GM19463 (cell line): ENCODE measurements around the gene CUX1.
"Not testable (repeated sequence)": the region's sequence is repeated elsewhere in the genome, so short reads cannot be mapped to it uniquely, and the experiment has no call there.

Experiments used
- ATAC-seq: cut with Tn5 transposase; IDR thresholded peaks from one replicate; pipeline ENCODE4 v1.9.1; 2021; ENCODE audit warnings: mild to moderate bottlenecking, moderate library complexity; ENCODE audit not compliant: unreplicated experiment

The CUX1 gene

DNA sequence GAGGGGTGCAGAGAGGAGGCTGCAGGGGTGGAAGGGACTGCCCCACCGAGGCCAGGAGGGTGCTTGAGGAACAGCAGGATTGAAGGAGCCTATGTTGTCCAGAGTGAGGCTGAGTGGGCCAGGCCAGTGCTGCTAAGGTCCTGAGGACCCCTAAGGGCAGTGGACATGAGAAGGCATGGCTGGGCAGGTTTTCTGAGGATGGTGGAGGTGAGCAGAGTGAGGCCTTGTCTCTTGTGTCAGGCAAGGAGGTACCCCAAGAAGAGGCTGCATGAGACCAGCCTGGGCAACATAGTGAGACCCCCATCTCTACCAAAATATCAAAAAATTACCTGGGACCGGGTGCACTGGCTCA lies 474.5 kb downstream of the CUX1 start:
- no peak for ATAC-seq

DNA sequence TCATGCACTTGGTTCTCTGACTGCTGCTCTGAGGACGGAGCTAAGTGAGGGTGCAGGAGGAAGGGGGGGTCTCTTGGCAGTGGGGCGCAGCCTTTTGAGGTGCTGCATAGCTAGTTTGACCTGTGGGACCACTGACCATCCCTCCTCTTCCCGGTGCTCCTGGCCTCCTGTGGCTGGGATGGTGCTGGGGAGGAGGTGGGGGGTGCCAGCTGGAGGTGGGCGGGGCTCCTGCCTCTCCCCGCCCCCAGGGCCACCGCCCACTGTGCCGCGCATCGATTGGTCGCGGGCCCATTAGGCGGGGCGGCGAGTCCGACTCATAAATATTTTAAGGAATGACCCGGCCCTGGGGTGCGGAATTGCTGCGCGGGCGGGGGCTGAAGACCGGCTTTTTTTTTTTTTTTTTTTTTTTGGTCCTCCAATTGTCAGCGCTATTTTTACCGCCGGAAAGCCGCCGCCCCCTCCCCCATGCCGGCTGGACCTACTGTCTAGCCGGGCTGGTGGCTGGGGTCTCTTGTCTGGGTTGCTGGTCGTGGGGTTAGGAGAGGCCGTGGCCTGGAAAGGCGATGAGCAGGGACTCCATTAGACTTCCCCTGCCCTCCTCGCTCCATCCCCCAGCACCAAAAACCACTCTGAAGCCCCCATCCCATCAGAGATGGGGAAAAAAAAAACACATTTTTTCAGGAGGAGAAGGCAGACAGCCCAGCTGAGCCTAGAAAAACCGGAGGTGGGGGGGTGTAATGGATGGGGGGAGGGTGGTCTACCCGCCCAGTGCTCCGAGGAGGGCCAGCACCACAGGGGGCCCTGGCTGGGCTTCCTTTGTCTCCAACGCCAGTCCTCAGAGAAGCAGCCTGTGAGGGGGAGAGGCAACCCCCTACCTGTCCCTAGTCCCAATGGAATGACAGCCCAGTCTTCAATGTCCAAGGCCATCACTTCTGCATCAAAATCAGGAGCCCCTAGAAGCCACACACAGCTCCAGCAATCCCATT lies 475.7 kb downstream of the CUX1 start:
- no peak for ATAC-seq

DNA sequence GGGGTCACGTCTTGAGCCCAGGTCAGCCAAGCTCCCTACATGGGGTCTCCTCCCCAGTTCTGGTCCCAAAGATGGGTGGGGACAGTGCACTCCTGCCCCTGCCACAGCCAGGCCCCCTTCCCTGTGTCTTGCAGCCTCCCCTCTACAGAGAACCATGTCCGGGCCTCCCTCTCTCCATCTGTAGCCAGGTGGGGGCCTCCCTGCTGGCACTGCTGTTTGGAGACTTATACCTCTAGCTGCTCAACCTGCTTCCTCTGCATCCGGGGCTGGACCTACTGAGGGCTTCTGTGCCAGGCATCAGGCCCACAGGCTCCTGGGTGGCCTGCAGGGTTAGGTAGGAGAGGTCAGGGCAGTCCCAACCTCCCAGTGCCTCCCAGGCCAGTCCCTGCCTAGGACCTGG lies 477.2 kb downstream of the CUX1 start:
- ATAC-seq = no peak

DNA sequence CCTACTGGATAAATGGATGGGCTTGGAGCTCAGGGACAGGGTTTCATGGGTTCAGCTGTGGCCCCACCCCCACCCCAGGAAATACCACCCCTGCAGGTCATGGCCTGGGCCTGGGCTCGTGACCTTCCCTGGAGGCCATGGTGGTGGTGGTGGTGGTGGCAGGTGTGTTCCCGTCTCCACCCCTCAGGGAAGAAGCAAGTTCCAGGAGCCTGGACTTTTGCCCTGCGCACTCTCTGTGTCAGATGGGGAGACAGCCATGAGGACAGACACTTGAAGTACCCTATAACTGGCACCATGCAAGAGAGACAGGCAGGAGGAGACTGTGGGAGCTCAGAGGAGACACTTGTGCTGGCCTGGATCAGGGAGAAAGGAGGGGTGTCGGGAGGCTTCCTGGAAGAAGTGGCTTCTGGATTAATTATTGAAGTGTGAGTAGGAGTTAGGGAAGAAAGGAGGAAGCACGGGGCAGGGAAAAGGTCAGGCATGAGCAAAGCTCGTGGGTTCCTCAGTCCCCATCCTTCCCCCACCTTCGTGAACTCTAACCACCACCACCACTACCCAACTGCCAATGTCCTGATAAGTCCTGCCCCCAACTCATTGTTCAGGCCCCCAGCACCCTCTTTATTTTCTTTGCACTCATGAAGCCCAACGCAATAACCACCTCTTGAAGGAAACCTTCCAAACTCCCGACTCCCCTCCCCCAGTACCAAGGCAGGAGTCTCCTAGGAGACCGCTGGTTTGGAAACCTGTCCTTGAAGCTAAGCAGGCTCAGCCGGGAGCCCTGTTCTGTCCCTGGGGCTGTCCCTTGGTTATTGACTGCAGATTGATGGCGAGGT lies 478.1 kb downstream of the CUX1 start:
- no peak for ATAC-seq

DNA sequence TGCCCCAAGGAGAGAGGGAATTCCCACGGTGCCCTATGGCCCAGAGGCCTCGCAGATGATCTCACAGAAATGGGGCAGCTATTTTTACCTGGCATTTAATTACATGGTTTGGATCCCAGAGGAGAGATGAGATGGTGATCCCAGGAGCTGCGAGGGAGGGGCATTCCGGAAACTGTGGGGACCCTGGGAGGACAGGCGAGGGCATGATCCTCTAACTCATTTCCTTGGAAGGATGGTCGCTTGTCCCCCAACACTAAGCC lies 478.7 kb downstream of the CUX1 start:
- no peak for ATAC-seq

DNA sequence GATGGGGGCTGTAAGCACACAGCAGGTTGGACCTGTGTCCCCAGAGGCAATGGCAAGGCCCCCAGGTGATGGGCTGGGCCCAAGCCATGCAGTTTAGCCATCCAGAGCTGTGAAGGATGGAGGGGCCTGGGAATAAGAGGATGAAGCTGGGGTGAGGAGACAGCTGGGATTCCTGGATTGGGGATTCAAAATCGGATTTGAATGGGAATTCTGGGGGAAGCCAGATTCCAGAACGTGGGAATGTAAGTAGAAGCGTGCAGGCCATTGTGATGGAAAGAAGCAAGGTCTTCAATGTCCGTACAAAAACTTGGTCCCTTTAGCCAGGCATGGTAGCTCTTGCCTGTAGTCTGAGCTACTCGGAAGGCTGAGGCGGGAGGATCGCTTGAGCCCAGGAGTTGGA lies 479.1 kb downstream of the CUX1 start:
- ATAC-seq = no peak

DNA sequence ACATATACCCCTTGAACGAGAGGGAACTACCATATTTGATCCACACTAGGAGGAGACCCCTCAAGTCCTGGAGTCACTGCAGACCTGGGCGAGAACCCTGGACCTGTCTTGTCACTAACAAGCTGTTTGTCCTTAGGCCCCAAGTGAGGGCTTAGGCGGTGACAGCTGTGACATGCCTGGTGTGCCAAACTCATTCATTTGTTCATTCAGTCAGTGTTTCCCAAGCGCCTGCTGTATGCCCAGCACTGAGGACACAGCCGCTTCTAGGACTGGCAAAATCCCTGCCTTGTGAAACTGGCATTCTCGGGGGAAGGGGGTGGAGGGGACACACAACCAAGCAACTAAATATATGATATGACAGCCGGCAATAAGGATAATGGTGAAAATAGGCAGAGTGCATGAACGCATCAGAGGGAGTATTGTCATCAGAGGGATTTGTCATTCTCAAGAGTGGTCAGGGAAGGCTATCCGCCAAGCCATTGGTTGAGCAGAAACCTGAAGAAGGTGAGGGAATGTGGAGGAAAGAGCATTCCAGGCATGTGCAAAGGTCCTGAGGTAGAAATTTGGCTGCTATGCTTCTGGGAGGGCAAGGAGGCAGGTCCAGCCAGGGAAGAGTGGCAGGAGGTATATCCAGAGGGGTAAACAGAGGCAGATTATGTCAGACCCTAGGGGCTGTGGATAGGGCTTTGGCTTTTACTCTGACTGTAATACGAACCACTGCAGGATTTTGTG lies 480.2 kb downstream of the CUX1 start:
- ATAC-seq = no peak

DNA sequence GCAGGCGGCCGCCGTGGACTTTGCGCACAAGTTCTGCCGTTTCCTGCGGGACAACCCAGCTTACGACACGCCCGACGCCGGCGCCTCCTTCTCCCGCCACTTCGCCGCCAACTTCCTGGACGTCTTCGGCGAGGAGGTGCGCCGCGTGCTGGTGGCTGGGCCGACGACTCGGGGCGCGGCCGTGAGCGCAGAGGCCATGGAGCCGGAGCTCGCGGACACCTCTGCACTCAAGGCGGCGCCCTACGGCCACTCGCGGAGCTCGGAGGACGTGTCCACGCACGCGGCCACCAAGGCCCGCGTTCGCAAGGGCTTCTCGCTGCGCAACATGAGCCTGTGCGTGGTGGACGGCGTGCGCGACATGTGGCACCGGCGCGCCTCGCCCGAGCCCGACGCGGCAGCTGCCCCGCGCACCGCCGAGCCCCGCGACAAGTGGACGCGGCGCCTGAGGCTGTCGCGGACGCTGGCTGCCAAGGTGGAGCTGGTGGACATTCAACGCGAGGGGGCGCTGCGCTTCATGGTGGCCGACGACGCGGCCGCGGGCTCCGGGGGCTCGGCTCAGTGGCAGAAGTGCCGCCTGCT lies 483.3 kb downstream of the CUX1 start:
- no peak for ATAC-seq

DNA sequence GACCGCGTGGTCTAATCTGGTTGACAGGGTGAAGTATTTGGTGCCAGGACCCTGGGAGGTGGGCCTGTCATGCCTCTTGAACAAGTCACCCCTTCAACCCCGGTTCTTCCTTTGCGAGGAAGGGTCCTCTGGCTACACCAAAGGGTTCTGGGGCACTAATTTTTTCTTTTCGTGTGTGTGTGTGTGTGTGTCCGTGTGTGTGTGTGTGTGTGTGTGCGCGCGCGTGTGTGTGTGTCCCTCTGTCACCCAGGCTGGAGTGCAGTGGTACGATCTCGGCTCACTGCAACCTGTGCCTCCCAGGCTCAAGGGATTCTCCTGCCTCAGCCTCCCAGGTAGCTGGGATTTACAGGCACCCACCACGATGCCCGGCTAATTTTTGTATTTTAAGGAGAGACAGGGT lies 483.9 kb downstream of the CUX1 start:
- not testable (repeated sequence) for ATAC-seq

DNA sequence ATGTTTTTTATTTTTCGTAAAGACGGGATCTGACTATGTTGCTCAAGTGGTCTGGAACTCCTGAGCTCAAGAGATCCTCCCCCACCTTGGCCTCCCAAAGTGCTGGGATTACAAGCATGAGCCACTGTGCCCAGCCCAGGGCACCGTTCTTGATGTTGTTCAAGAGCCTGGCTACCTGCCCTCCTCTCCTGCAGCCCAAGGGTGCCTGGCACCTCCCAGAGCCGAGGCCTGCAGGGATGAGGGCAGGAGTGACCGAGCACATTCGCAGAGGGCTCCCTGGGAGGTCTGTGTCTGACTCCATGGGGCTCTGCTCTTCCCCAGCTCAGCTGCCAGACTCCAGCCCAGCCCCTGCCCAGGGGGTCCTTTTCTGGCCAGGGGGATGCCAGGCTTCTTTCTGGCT lies 484.6 kb downstream of the CUX1 start:
- no peak for ATAC-seq

DNA sequence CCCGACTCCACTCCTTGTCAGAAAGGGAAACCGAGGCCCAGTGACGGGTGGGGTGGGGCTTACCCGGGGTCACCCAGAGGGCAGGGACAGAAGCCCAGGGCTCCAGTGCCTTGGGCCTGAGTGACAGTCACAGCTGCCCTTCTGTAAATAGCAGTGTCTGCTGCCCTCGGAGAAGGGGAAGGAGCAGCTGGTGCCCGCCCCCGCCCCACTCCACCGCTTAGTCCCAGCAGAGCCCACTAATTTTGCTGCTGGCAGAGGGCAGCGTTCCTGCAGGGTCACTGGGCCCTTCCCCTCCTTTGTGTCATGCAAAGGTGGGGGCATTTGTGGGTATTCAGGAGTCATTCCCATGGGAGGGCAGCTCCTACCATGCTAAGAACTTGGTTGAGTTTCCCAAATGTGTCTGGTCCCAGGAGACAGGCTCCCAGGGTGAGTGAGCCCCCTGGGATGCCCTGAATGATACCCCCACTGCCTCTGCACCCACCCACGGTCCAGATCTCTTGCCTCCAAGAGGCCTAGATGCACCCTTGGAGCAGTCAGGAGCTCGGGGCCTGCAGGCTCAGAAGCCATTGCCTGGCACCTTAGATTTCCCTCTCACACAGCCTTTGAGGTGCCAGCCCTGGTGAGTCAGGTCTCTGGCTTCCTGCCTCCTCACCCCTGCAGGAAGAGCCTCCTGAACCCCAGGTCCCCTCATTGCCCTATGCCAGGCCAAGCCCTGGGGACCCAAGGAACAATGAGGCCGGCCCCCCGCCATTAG lies 486.4 kb downstream of the CUX1 start:
- ATAC-seq = no peak

DNA sequence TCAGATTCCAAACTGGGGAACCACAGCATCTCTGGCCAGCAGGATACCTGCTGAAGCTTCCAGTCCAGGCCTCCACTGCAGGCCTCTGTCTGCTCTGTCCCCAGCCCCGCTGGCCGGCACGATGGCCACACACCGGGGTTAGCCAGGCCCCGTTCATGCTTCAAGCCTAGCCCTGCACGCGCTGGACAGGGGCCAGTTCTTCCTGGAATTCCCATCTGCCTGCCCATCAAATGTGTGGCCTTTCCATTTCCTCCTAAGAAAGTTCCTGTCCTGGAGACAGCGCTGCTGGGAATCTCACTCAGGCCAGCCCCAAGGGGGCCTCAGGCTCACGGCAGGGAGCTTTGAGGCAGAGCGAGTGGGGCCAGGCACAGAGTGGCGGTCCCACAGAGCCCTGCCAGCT lies 487.2 kb downstream of the CUX1 start:
- no peak for ATAC-seq

DNA sequence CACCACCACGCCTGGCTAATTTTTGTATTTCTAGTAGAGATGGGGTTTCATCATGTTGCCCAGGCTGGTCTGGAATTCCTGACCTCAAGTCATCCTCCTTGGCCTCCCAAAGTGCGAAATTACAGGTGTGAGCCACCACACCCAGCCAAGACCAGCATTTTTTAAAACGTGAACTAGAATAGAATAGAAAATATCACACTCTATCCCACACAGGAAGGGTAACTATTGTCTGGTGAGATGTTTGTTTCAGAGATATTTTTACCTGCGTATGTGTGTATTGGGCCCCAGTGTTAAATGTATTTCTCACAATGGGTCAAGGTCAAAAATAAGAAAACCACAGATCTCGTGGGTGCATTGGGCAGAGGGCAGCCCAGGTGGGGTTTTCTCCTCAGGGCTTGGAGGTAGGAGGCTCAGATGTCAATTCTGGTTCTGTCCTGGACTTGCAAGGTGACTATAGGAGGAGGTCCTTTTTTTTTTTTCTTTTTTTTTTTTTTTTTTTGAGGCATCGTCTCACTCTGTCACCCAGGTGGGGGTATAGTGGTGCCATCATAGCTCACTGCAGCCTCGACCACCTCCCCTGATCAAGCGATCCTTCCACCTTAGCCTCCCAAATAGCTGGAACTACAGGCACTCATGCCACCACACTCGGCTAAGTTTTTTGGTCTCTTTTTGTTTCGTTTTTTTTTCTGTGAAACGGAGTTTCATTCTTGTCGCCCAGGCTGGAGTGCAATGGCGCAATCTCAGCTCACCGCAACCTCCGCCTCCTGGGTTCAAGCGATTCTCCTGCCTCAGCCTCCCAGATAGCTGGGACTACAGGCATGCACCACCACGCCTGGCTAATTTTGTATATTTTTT lies 488.2 kb downstream of the CUX1 start:
- peak; percentile 38 for ATAC-seq

DNA sequence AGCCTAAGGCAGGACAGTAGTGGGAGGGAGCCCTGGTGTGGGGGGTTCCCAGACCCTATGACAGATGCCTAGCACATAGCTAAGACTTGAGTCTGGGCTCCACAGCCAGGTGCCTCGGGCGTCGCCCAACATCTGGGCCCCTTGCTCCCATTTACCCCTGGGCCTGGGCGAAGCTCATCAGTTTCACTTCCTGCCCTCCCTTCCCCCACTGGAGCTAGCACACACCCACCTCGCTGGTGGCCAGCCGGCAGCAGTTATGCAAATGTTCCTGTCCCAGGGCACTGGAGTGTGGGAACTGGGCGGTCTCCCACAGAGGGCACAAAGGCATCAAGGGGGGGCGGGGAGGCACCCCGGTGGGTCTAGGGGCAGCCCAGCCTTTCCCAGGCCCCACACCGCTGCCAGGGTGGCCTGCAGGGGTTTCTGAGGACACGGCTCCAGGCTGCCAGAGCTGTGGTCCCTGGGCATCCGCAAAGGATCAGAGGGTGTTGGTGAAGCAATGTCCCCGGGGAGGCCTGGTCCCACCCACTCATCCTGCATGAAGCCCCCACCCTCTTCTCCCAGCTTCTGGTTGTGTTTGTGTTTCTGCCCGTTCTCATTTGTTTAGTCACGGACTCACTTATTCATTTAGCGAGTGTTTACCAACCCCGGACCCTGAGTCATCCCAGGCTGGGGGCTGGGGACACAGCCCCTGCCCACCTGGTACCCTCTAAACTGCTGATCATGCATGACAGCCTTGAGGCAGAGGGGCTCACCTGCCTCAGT lies 489.7 kb downstream of the CUX1 start:
- peak; percentile 79 for ATAC-seq

DNA sequence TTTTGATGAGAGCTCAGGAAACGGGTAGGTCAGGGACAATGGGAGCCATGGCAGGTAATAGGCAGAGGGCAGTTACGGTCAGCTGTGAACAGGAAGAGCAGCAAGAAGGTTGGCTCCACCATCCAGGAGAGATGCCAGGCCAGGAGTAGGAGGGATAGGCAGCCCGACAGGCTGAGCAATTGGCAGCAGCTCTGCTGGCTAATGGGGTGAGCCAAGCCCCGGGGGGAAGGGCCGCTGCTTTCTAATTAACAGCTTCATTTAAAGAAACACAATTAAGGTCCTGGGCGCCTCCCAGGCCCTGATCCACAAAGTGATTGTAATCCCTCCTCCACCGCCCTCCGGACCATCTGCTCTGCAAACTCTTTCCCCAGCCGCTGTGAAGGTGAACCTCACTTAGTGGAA lies 493.0 kb downstream of the CUX1 start:
- ATAC-seq = no peak

DNA sequence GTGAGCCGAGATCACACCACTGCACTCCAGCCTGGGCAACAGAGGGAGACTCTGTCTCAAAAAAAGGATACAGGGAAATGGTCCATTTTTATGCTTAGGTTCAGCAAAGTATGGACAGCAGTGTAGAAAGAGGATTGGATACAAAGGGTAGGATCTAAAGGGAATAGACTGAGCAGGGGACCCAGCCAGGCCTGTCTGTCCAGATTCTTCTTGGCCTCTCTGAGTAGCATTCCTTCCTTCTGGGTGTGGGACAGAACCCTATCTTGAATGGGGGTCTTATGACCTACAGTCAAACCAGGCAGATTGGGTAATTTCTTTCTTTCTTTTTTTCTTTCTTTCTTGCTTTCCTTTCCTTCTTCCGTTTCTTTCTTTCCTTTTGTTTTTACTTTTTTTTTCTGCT lies 494.9 kb downstream of the CUX1 start:
- no peak for ATAC-seq

DNA sequence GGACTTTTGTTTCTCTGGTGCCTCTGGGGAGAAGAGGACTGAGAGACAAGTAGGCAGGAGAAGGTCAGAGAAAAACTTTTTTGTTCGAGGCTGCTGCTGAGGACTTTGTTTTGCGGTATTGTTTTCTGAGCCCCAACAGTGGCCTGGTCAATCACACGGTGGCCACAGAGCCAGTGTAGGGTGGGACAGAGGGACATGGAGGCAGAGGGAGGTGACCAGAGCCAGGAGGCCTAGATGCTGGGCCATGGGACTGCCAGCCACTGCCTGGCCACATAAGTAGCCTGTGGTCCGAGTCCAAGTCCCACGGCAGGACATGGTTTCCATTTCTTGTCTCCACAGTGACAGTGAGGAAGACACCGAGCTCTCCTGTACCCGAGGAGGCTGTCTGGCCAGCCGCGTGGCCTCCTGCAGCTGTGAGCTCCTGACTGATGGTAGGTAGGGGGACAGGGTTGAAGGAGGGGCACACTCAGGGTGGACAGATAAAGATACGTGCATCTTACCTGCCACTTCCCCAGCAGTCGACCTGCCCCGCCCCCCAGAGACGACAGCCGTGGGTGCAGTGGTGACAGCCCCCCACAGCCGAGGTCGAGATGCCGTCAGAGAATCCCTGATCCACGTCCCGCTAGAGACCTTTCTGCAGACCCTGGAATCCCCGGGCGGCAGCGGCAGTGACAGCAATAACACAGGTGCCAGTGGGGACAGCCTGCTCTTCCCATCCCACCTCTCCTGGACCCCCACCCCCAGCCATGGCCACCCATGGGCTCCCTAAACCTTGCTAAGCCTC lies 496.8 kb downstream of the CUX1 start:
- no peak for ATAC-seq
